Caco-2 (cell line): ENCODE results near the gene PCBP1. TPM values are rescaled to one million over a fixed set of nuclear protein-coding genes. Genes with fewer than 3 reads are reported as not detected.

ENCODE experiments used
- Bru-seq: library from RNA; stranded (reverse); fragments of 400-500 nt; gene quantifications from one replicate; lab custom pipeline; 2021; lab: Mats Ljungman, UMichigan
- BruChase-seq, 2 experiments: library from RNA; stranded (reverse); fragments of 400-500 nt; gene quantifications; one replicate each; lab custom pipeline; 2021; lab: Mats Ljungman, UMichigan
- BruUV-seq: library from RNA; stranded (reverse); fragments of 400-500 nt; replicated peaks from 2 replicates; lab custom pipeline; 2021; lab: Mats Ljungman, UMichigan
- CTCF ChIA-PET: fragments of 300-600 bp; sonication (Branson Sonifier 250); formaldehyde crosslinking; loops from one replicate; lab custom pipeline; 2022; ENCODE audit warnings: antibody characterized with exemption; lab: Charles Lee
- POLR2A ChIA-PET: fragments of 300-600 bp; sonication (Branson Sonifier 250); formaldehyde crosslinking; loops from one replicate; lab custom pipeline; 2022; ENCODE audit warnings: antibody characterized with exemption; lab: Charles Lee
- DNase-seq, 2 experiments: peaks; one replicate each; pipeline versions ENCODE4 v3.0.0 to v3.0.0-alpha.2; 2020 to 2022
- H3K27me3 ChIP-seq: replicated peaks from 2 replicates; pipeline ENCODE4 v1.6.0; 2011; ENCODE audit warnings: low read length; ENCODE audit not compliant: control insufficient read depth, insufficient read depth
- H3K36me3 ChIP-seq: 2 replicates; pipeline ENCODE4 v1.5.1; 2011; ENCODE audit warnings: low read length; ENCODE audit not compliant: control insufficient read depth, insufficient read depth
- H3K4me1 ChIP-seq: fragments of 250-450 bp; sonication (Bioruptor Pico); 2 replicates; pipeline ENCODE4 v1.5.1; 2020; ENCODE audit warnings: mild to moderate bottlenecking
- H3K4me3 ChIP-seq: 2 replicates; pipeline ENCODE4 v1.5.1; 2011; ENCODE audit warnings: low read depth, mild to moderate bottlenecking, control low read depth, low read length
- H3K9me3 ChIP-seq: fragments of 250-450 bp; sonication (Bioruptor Pico); 2 replicates; pipeline ENCODE4 v1.5.1; 2020; ENCODE audit warnings: mild to moderate bottlenecking, moderate library complexity
- H3K27ac Mint-ChIP-seq: one replicate; pipeline ENCODE4 v1.8.0; 2022; ENCODE audit warnings: mixed read lengths; ENCODE audit not compliant: unreplicated experiment
- H3K27me3 Mint-ChIP-seq: one replicate; pipeline ENCODE4 v1.8.0; 2022; ENCODE audit warnings: mixed read lengths; ENCODE audit not compliant: insufficient read depth, unreplicated experiment
- H3K36me3 Mint-ChIP-seq: one replicate; pipeline ENCODE4 v1.8.0; 2022; ENCODE audit warnings: mild to moderate bottlenecking, mixed read lengths; ENCODE audit not compliant: insufficient read depth, unreplicated experiment
- H3K4me1 Mint-ChIP-seq: one replicate; pipeline ENCODE4 v1.8.0; 2022; ENCODE audit warnings: low read depth, mixed read lengths; ENCODE audit not compliant: unreplicated experiment
- H3K4me3 Mint-ChIP-seq: one replicate; pipeline ENCODE4 v1.8.0; 2022; ENCODE audit warnings: mild to moderate bottlenecking, moderate library complexity, mixed read lengths; ENCODE audit not compliant: unreplicated experiment
- H3K9me3 Mint-ChIP-seq: one replicate; pipeline ENCODE4 v1.8.0; 2022; ENCODE audit warnings: mixed read lengths; ENCODE audit not compliant: unreplicated experiment
- CTCF ChIP-seq, 2 experiments: fragments of 200-600 bp in 1 of 2; IDR thresholded peaks; 1 replicate in 1 of 2; 2 replicates in 1 of 2; pipeline versions ENCODE4 v1.5.1 to v1.8.0; 2011 to 2022; ENCODE audit warnings: antibody characterized with exemption in 1 of 2, control low read depth in 1 of 2, inconsistent platforms in 1 of 2, low read depth in 1 of 2, low read length in 1 of 2, mild to moderate bottlenecking in 1 of 2, moderate library complexity in 1 of 2; ENCODE audit not compliant: insufficient read depth in 1 of 2, severe bottlenecking in 1 of 2, unreplicated experiment in 1 of 2
- intact Hi-C: fragments of 100-400 bp; cut with micrococcal nuclease; formaldehyde crosslinking; loops from one replicate; pipeline ENCODE4 v1.10.0; 2022; ENCODE audit not compliant: unreplicated experiment
- long read RNA-seq: library from polyadenylated mRNA; stranded (forward); transcript quantifications from one replicate; pipeline ENCODE4 v2.0.0, GENCODE V29; 2022
- total RNA-seq: library from RNA; stranded (reverse); gene quantifications from 2 replicates; pipeline ENCODE4 v1.2.3, GENCODE V29; 2022

The PCBP1 gene
- 308 and 319 TPM in 2 replicates for total RNA-seq
- percentile 99 among the genes with signal in this experiment for Bru-seq, nascent RNA
- percentile 100 among the genes with signal in this experiment for BruChase-seq, experiment 1, labeled RNA remaining after a 2-hour chase
- percentile 100 among the genes with signal in this experiment for BruChase-seq, experiment 2, labeled RNA remaining after a 6-hour chase
- long read RNA-seq, transcript PCBP1-201 (1 exons, 1,750 nt): major isoform, 395 of 395 reads
- long read RNA-seq, partial matches to known transcripts: 0 of 395 reads
- long read RNA-seq, other reads (novel, unspliced or antisense): 0 of 395 reads

- H3K36me3 Mint-ChIP-seq: peaks cover 71% of the 10 kb centered on the region
These were observed at the start of gene PCBP1 for GRCh38 chr2:70086838-70087701. PCBP1 (plus strand) TSS chr2:70087477; CDS start chr2:70087744, 267 bp downstream.

GRCh38 chr2:70039366-70039765 lies 47.9 kb upstream of the PCBP1 start:
- no TSS peak for BruUV-seq
- Mint-ChIP-seq H3K27ac (no peak overlapping the region), H3K36me3 (peaks cover 9% of the 10 kb centered on the region), H3K4me1 (peaks cover 19% of the 10 kb centered on the region), H3K9me3 (no peaks in the 10 kb centered on the region), H3K4me3 (no peak overlapping the region), H3K27me3 (no peaks in the 10 kb centered on the region)
- Histone ChIP-seq H3K4me3 (no peak overlapping the region), H3K36me3 (no peaks in the 10 kb centered on the region), H3K9me3 (no peaks in the 10 kb centered on the region), H3K27me3 (no peaks in the 10 kb centered on the region), H3K4me1 (peaks cover 3% of the 10 kb centered on the region)
- ChIA-PET POLR2A (interaction anchor here (0.9 kb wide), 1 partner anchor 125 kb away, joined by 3 read pairs; no protein-coding TSS in a partner anchor), CTCF (no interaction called here)
- DNase-seq: peak in 1 of 2 experiments; percentile 3
- intact Hi-C loops: no loop called here
- no peak for TF ChIP-seq CTCF (IDR thresholded peaks at IDR 0.05; ENCODE audit: insufficient read depth in 1 of 2, low read depth in 1 of 2, low read length in 1 of 2, severe bottlenecking in 1 of 2, unreplicated experiment in 1 of 2)

More at GRCh38 chr2:70086838-70087701, at the start of gene PCBP1:
- no peaks in the 10 kb centered on the region for H3K9me3 ChIP-seq
- peak; percentile 96 to 98 for DNase-seq
- TF ChIP-seq CTCF (IDR thresholded peaks at IDR 0.05; ENCODE audit: insufficient read depth in 1 of 2, low read depth in 1 of 2, low read length in 1 of 2, severe bottlenecking in 1 of 2, unreplicated experiment in 1 of 2): no peak
- no TSS peak for BruUV-seq
- ChIA-PET POLR2A (interaction anchor here (0.6 to 2.7 kb wide), 9 partner anchors 16 to 206 kb away, joined by 3 to 24 read pairs (median 5); partner anchors contain the start of genes MXD1 and SNRPG), CTCF (no interaction called here)
- peaks cover 29% of the 10 kb centered on the region for H3K4me1 Mint-ChIP-seq
- no peaks in the 10 kb centered on the region for H3K27me3 Mint-ChIP-seq
- peak within 1 kb of the TSS; percentile 100 for H3K27ac Mint-ChIP-seq
- peak within 1 kb of the TSS; percentile 92 for H3K4me3 Mint-ChIP-seq
- intact Hi-C loops: loop anchor here (1.0 to 5.0 kb wide), 6 partner anchors 21 to 205 kb away; partner anchors contain the start of genes C2orf42, SNRPG and TIA1
- H3K9me3 Mint-ChIP-seq: no peaks in the 10 kb centered on the region
- H3K27me3 ChIP-seq: no peaks in the 10 kb centered on the region
- peaks cover 7% of the 10 kb centered on the region for H3K36me3 ChIP-seq
- peaks cover 17% of the 10 kb centered on the region; the same call in 1 of the 2 replicates for H3K4me1 ChIP-seq
- peak within 1 kb of the TSS; percentile 68 for H3K4me3 ChIP-seq

- H3K9me3 Mint-ChIP-seq: no peaks in the 10 kb centered on the region
- CTCF ChIA-PET: no interaction called here
- H3K4me3 Mint-ChIP-seq: no peak overlapping the region
- DNase-seq: peak in 1 of 2 experiments; percentile 5
- Histone ChIP-seq H3K9me3 (no peaks in the 10 kb centered on the region), H3K4me3 (no peak overlapping the region), H3K36me3 (peaks cover 1% of the 10 kb centered on the region; the same call in 1 of the 2 replicates), H3K4me1 (no peaks in the 10 kb centered on the region; the same call in 1 of the 2 replicates), H3K27me3 (no peaks in the 10 kb centered on the region)
- POLR2A ChIA-PET: no interaction called here
- peaks cover 6% of the 10 kb centered on the region for H3K4me1 Mint-ChIP-seq
- TF ChIP-seq CTCF (IDR thresholded peaks at IDR 0.05; ENCODE audit: insufficient read depth in 1 of 2, low read depth in 1 of 2, low read length in 1 of 2, severe bottlenecking in 1 of 2, unreplicated experiment in 1 of 2): no peak
- no TSS peak for BruUV-seq
- H3K27ac Mint-ChIP-seq: no peak overlapping the region
- no peaks in the 10 kb centered on the region for H3K27me3 Mint-ChIP-seq
- intact Hi-C loops: no loop called here
- H3K36me3 Mint-ChIP-seq: peaks cover 23% of the 10 kb centered on the region
These were observed 45.6 kb upstream of the PCBP1 start for GRCh38 chr2:70041663-70042062.
